A172 (cell line): Measurements from ENCODE around the gene UBE2L3. TPM values are rescaled to one million over a fixed set of nuclear protein-coding genes. Genes with fewer than 3 reads are reported as not detected.
"Not testable (repeated sequence)": the region's sequence is repeated elsewhere in the genome, so short reads cannot be mapped to it uniquely, and the experiment has no call there.

Source experiments
- DNase-seq: peaks from one replicate; pipeline ENCODE4 v3.0.0-alpha.2; 2015; ENCODE audit warnings: low spot score
- total RNA-seq: library from RNA; depleted of rRNA; stranded (reverse); fragments of >200 nt; shearing (Covaris generic); gene quantifications from 2 replicates; pipeline ENCODE4 v1.2.3, GENCODE V29; 2014

UBE2L3 gene
- total RNA-seq, 1 experiment from 2014 or later, result 31.5 TPM

DNA sequence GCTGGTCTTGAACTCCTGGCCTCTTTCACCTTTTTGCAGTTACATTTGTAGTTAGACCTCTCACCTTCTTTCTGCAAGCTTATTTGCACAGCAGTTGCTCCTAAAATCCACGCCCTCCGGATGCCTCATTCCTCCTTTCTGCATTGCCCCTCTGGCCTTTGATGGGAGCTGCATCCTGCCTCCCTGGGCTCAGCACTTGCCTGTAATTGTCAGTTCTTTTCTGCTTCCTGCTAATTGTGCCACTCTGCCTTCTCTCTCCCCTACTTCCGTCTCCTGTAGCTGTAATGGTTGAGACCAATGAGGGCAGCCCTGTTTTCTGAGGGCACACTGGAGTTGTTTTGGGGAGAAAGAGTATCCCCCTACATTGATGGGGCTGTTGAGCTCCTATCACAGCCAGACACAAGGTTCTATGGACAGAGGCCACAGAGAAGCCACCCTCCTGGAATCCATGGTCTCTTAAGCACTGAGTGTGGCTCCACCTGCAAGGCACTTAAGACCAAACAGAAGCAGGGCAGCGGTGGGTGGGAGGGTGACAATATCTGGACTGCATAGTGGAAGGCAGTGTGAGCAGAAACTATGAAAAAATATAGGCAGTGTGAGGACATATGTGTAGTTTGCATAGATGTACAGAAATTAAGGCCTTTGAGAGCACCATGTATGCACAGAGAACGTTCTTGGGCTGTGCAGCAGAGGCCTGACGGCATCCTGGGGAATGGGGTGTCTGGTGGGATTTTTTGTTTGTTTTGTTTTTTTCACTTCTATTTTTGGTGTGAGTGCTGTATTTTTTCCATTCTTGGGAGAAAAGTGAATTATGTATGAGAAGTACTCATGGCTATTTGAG, 31.8 kb downstream of the UBE2L3 start:
- DNase-seq, result no peak

GRCh38 chr22:21602579-21602978, 35.1 kb downstream of the UBE2L3 start:
- DNase-seq, result no peak

DNA sequence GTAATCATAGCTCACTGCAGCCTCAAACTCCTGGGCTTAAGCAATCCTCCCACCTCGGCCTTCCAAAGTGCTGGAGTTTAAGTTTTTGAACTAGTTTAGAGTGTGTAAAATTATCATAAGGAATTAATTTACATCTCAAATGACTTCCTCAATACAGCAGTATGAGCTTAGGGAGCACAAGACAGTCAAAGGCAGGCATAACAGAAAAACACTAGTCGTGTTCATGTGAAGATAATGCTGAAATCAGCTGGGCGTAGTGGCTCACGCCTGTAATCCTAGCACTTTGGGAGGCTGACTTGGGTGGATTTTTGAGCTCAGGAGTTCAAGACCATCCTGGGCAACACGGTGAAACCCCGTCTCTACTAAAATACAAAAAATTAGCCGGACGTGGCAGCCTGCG, 36.5 kb downstream of the UBE2L3 start:
- DNase-seq, result no peak

DNA sequence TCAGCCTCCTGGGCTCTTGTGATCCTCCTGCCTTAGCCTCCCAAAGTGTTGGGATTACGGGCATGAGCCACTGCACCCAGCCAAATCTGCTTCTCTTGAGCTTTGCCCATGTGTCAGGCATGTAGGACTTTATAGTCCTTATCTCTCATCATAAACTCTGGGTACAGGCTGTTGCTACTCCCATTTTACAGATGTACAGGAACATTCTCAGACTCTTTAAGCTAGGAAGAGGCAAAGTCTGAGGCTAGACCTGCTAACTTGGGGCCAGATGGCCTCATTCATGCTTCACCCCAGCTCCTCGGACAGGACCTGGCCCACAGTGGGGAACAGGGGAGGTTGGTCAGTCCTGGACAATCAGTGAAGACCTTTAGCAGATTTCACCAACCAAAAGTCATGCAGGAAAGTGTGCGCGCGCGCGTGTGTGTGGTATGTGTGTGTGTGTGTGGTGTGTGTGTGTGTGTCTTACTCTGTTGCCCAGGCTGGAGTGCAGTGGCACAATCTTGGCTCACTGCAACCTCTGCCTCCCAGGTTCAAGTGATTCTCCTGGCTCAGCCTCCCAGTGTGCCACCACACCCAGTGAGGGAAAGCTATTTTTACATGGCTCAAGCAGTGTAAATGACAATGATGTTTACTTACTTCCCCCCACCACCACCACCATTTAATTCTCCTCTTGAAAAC, 38.5 kb downstream of the UBE2L3 start:
- DNase-seq, result no peak

- no peak for DNase-seq
Observed at GRCh38 chr22:21606775-21607174, 39.3 kb downstream of the UBE2L3 start.

- DNase-seq, result not testable (repeated sequence)
Observed at GRCh38 chr22:21609556-21610157, 42.1 kb downstream of the UBE2L3 start.

DNA sequence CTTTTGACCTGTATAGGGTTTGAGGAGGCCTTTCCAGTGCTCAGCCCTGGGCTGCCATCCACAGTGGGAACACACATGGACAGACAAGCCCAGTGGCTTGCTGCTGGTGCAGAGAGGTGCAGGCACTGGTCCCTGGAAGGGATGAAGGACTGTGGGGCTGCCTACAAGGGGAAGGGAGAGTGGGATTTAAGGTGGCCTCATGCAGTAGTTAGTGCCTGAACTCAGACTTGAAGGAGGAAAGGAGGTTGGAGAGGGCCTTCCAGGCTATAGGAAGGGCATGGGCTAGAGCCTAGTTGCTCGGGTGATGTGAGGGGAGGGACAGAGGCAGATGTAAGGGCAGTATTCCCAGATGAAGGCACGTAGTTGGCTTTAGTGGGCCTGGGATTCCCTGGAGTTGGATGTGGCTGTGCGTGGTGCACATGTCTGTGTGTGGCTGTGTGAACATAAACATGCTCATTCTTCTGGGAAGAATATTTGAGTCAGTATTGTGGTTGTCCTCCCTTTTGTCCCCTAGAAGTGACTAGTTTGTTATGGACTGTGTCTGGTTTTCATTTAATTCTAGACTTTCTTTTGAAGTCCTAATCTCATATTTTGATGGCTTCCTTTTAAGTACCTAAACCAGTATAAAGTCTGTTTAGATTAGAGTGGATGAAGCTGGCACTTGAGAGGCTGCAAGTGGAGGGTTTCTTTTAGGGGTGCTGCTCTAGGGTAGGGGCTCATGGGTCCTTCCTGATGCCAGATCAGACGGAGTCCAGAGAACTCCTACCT, 43.9 kb downstream of the UBE2L3 start:
- DNase-seq, result no peak

DNA sequence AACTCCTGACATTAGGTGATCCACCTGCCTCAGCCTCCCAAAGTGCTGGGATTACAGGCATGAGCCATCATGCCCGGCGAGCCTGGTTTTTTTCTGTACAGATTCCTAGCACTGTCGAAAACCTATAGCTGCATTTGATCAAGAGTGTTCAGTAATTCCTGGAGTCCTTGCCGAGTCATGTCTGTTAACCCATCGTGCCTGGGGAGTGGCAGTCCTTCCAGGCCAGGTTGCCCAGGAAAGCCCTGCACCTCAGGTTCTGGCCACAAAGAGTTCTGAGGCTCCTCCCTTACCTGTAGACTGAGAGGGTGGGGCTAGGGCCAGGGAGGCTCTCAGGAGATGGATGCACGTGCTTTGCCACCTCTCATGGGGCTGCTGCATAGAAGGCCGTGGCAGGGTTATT, 45.3 kb downstream of the UBE2L3 start:
- no peak for DNase-seq

DNA sequence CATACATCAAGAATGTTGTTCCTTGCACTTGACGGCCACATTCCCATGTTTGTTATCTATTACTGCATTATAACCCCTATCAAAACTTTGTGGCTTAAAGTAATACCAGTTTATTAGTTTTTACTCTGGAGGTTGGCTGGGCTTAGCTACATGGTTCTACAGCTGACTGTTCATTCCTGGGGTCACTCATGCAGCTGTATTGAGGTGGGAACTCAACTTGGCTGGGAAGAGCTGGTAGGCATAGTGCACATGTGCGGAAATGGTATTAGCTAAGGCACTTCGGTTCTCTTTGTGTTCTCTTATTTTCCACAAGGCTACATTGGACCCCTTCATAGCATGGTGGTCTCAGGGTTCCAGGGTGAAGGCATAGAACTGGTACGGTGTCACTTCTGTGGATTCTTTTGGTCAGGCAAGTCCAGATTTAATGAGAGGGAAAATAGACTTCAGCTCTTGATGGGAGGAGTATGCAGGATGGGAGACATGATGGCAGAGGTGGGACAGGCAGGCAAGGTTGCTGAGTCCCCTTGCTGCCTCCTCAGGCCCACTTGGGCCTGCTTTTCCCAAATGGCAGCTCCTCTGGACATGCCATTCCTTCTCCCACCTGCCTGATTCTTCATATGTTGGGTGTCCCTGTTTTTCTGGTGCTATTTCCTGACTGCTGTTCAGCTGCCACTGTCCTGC, 46.2 kb downstream of the UBE2L3 start:
- DNase-seq, result no peak

DNA sequence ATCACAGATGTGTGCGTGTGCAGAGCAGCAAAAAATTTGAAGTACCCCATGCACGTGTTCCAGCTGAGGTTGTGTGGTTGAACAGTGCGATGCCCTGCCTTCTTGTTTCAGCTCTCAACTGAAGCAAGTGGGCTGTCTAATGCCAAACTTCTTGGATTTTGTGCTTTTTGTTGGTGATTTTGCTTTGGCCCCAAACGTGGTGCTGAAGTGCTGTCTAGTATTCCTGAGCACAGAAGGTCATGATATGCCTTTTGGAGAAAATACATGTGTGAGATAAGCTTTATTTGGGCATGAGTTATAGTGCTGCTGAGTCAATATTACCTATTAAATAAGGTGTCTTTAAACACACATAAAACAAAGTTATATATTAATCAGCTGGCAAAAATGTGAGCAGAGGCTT, 48.2 kb downstream of the UBE2L3 start:
- DNase-seq, result no peak

- DNase-seq, result not testable (repeated sequence)
Observed at GRCh38 chr22:21617337-21617736, 49.8 kb downstream of the UBE2L3 start.

- DNase-seq, result no peak
Observed at GRCh38 chr22:21621025-21621424, 53.5 kb downstream of the UBE2L3 start.

GRCh38 chr22:21622011-21622918, 54.8 kb downstream of the UBE2L3 start:
- DNase-seq, result no peak

DNA sequence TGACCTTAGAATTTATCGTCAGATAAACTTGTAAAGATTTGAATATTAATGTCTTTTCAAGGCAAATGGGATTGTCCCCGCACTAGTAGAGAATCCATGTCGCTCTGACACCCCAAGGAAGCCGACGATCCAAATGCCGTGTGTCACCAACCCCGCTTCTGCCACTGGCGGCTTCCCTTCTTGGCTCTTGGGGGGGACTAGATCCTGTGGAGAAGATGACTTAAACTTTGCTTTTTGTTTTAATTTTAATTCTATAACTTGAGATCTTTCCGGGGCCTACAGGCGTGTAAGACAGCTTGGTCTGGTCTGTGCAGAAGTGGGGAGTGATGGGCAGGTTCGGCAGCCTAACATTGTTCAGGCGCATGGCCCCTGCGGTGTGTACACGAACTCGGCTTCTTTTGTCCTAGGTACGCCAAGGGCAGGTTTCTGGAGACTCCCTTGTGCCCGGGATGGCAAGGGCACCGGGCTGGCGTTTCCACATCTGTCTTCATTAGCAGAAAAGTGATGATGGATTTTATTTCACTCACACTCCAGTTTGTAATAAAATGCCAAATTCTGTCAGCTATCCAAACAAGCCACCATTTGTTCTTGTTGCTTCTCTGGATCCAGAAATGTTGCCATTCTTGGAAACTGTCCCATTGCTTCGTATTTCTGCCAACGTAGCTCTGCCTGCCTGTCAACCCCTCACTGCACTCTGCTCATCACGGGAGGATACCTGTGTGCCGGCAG, 55.6 kb downstream of the UBE2L3 start:
- DNase-seq, result no peak

DNA sequence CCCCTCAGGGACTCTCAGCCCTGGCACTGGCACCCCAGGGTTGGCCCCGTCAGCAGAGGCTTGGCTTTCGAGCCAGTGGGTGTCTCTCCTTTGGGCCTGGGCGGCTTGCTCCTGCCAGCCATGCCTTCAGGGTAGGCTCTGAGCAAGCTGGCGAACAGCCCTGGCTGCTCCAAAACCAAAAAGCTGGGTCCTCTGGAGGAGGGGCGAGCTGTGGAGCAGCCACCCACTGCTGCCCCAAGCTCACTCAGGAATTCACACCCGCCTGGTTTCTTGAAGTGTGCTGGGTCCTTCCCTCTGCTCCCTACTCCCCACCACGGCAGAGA, 56.1 kb downstream of the UBE2L3 start:
- no peak for DNase-seq

- DNase-seq, result no peak
Observed at GRCh38 chr22:21624120-21624879, 56.8 kb downstream of the UBE2L3 start.

- no peak for DNase-seq
Observed at GRCh38 chr22:21624880-21625791, 57.6 kb downstream of the UBE2L3 start.
